CD14-positive monocyte (primary cell): Measurements from ENCODE around the gene RBBP6. TPM values are rescaled to one million over a fixed set of nuclear protein-coding genes. Genes with fewer than 3 reads are reported as not detected.

Experiments
- DNase-seq, 3 donors: peaks; one replicate each; pipeline ENCODE4 v3.0.0-alpha.2; 2011 to 2022
- H2AFZ ChIP-seq: 2 replicates; pipeline ENCODE4 v1.6.0; 2012; ENCODE audit warnings: mild to moderate bottlenecking, low read depth, low read length, inconsistent platforms; ENCODE audit not compliant: insufficient read depth, poor library complexity, severe bottlenecking
- H3K27ac ChIP-seq, 2 donors: 1 replicate in 1 of 2; 2 replicates in 1 of 2; pipeline ENCODE4 v1.5.1; 2012 to 2013; ENCODE audit warnings: low read length in 2 of 2, control low read depth in 1 of 2, inconsistent platforms in 1 of 2, low read depth in 1 of 2, mild to moderate bottlenecking in 1 of 2
- H3K27me3 ChIP-seq, 2 donors: one replicate each; pipeline versions ENCODE4 v1.6.0 to v1.6.1; 2011 to 2013; ENCODE audit warnings: low read length in 2 of 2; ENCODE audit not compliant: control insufficient read depth in 2 of 2, insufficient read depth in 2 of 2
- H3K36me3 ChIP-seq, 2 donors: replicated peaks in 1 of 2; 1 replicate in 1 of 2; 2 replicates in 1 of 2; pipeline versions ENCODE4 v1.5.1 to v1.6.1; 2012 to 2013; ENCODE audit warnings: low read length in 2 of 2, control low read depth in 1 of 2, inconsistent platforms in 1 of 2, mild to moderate bottlenecking in 1 of 2; ENCODE audit not compliant: insufficient read depth in 2 of 2, control insufficient read depth in 1 of 2
- H3K4me1 ChIP-seq, 2 donors: 1 replicate in 1 of 2; 2 replicates in 1 of 2; pipeline versions ENCODE4 v1.5.1 to v1.6.1; 2012 to 2013; ENCODE audit warnings: low read length in 2 of 2, control low read depth in 1 of 2, inconsistent platforms in 1 of 2, mild to moderate bottlenecking in 1 of 2, moderate library complexity in 1 of 2; ENCODE audit not compliant: insufficient read depth in 2 of 2, control insufficient read depth in 1 of 2
- H3K4me2 ChIP-seq: replicated peaks from 2 replicates; pipeline ENCODE3; 2012; ENCODE audit warnings: low read length, moderate library complexity, mild to moderate bottlenecking; ENCODE audit not compliant: poor library complexity, severe bottlenecking; ENCODE audit errors: extremely low read depth
- H3K4me3 ChIP-seq, 3 experiments: fragments of 200-600 bp in 1 of 3; sonication (generic) in 1 of 3; replicated peaks in 1 of 3; 1 replicate in 2 of 3; 2 replicates in 1 of 3; pipeline ENCODE4 v1.5.1; 2011 to 2013; ENCODE audit warnings: low read length in 3 of 3, mild to moderate bottlenecking in 3 of 3, control low read depth in 2 of 3, low read depth in 2 of 3, inconsistent platforms in 1 of 3, moderate library complexity in 1 of 3
- H3K79me2 ChIP-seq: 2 replicates; pipeline ENCODE4 v1.6.0; 2012; ENCODE audit warnings: mild to moderate bottlenecking, control low read depth, inconsistent platforms, low read length, moderate library complexity; ENCODE audit not compliant: insufficient read depth
- H3K9ac ChIP-seq: 2 replicates; pipeline ENCODE4 v1.6.0; 2017; ENCODE audit warnings: low read length, mild to moderate bottlenecking; ENCODE audit not compliant: insufficient read depth, poor library complexity, severe bottlenecking
- H3K9me3 ChIP-seq, 2 donors: replicated peaks in 1 of 2; 1 replicate in 1 of 2; 2 replicates in 1 of 2; pipeline versions ENCODE4 v1.5.1 to v1.6.1; 2012 to 2013; ENCODE audit warnings: low read length in 2 of 2, control low read depth in 1 of 2; ENCODE audit not compliant: control insufficient read depth in 1 of 2, insufficient read depth in 1 of 2
- H4K20me1 ChIP-seq: 2 replicates; pipeline ENCODE4 v1.6.0; 2012; ENCODE audit warnings: mild to moderate bottlenecking, low read length, control low read depth, moderate library complexity; ENCODE audit not compliant: insufficient read depth
- H3K27ac Mint-ChIP-seq, 7 donors: one replicate each; pipeline ENCODE4 v1.8.0; 2020; ENCODE audit warnings: mild to moderate bottlenecking in 7 of 7, mixed read lengths in 7 of 7, moderate library complexity in 6 of 7, inconsistent platforms in 2 of 7
- H3K27me3 Mint-ChIP-seq, 3 donors: one replicate each; pipeline ENCODE4 v1.8.0; 2021 to 2022; ENCODE audit warnings: low read depth in 3 of 3, mild to moderate bottlenecking in 3 of 3, mixed read lengths in 3 of 3, moderate library complexity in 3 of 3, inconsistent platforms in 1 of 3
- H3K36me3 Mint-ChIP-seq, 2 donors: one replicate each; pipeline ENCODE4 v1.8.0; 2020; ENCODE audit warnings: mixed read lengths in 2 of 2, inconsistent platforms in 1 of 2, mild to moderate bottlenecking in 1 of 2
- H3K4me1 Mint-ChIP-seq: one replicate; pipeline ENCODE4 v1.8.0; 2020; ENCODE audit warnings: mild to moderate bottlenecking, mixed read lengths
- H3K4me3 Mint-ChIP-seq, 2 donors: one replicate each; pipeline ENCODE4 v1.8.0; 2020; ENCODE audit warnings: mild to moderate bottlenecking in 2 of 2, mixed read lengths in 2 of 2, moderate library complexity in 1 of 2
- H3K9me3 Mint-ChIP-seq, 7 donors: one replicate each; pipeline ENCODE4 v1.8.0; 2020 to 2022; ENCODE audit warnings: mixed read lengths in 7 of 7, mild to moderate bottlenecking in 6 of 7, moderate library complexity in 6 of 7, inconsistent platforms in 2 of 7
- CTCF ChIP-seq: fragments of 200-600 bp; IDR thresholded peaks from one replicate; pipeline ENCODE4 v1.8.0; 2022; ENCODE audit warnings: antibody characterized with exemption, mild to moderate bottlenecking
- WGBS: methylation state at CpG from one replicate; pipeline ENCODE4 v1.1.5; 2013; ENCODE audit warnings: missing lambda C conversion rate; ENCODE audit not compliant: insufficient coverage; 5-methylcytosine and 5-hydroxymethylcytosine counted together
- intact Hi-C, 2 donors: fragments of 100-400 bp; cut with micrococcal nuclease; formaldehyde crosslinking; loops; one replicate each; pipeline versions ENCODE4 v1.15.0 to v1.15.1; 2023
- polyA plus RNA-seq, 3 donors: library from polyadenylated mRNA; depleted of rRNA in 1 of 3; unstranded in 2 of 3; stranded (reverse) in 1 of 3; fragments of 300-500 nt in 2 of 3; fragments of >200 nt in 1 of 3; fragmentation: Illumina TruSeq in 2 of 3; gene quantifications; 1 replicate in 2 of 3; 2 replicates in 1 of 3; pipeline ENCODE4 v1.2.3, GENCODE V29; 2012 to 2021

The RBBP6 gene
- polyA plus RNA-seq, 3 donors = 13.2 to 85.2 (median 20.1) TPM

GRCh38 chr16:24552705-24553246 lies 13.4 kb downstream of the RBBP6 start:
- WGBS = no CpG with 5 or more reads among the region's 1 CpG
- H3K27ac Mint-ChIP-seq = no peak overlapping the region
- no peak overlapping the region for H2AFZ ChIP-seq
- no peak overlapping the region for H3K4me3 ChIP-seq
- H3K4me3 Mint-ChIP-seq = no peak overlapping the region
- no peaks in the 10 kb centered on the region for H3K27me3 Mint-ChIP-seq
- no peaks in the 10 kb centered on the region for H3K9me3 Mint-ChIP-seq
- H3K9ac ChIP-seq = no peak overlapping the region
- H3K27me3 ChIP-seq = no peaks in the 10 kb centered on the region
- intact Hi-C loops = no loop called here
- no peak overlapping the region for H3K4me2 ChIP-seq
- H3K36me3 ChIP-seq = peaks cover 77 to 98% of the 10 kb centered on the region in 2 donors
- peaks cover 60 to 74% of the 10 kb centered on the region in 2 donors for H3K36me3 Mint-ChIP-seq
- H3K27ac ChIP-seq = peak overlapping the region in 1 of 2 donors; percentile 15
- H3K4me1 ChIP-seq = no peaks in the 10 kb centered on the region
- H3K4me1 Mint-ChIP-seq = no peaks in the 10 kb centered on the region
- H4K20me1 ChIP-seq = peaks cover 66% of the 10 kb centered on the region
- H3K9me3 ChIP-seq = no peaks in the 10 kb centered on the region
- no peak for DNase-seq
- H3K79me2 ChIP-seq = peaks cover 45% of the 10 kb centered on the region
- no peak for TF ChIP-seq CTCF

GRCh38 chr16:24553983-24554382 lies 14.6 kb downstream of the RBBP6 start:
- H3K4me3 ChIP-seq = no peak overlapping the region
- H3K27me3 Mint-ChIP-seq = no peaks in the 10 kb centered on the region
- intact Hi-C loops = no loop called here
- H3K27ac Mint-ChIP-seq = no peak overlapping the region
- no peak for DNase-seq
- peaks cover 64 to 74% of the 10 kb centered on the region in 2 donors for H3K36me3 Mint-ChIP-seq
- no peaks in the 10 kb centered on the region for H3K4me1 ChIP-seq
- no peak for TF ChIP-seq CTCF
- no peak overlapping the region for H3K4me2 ChIP-seq
- H3K79me2 ChIP-seq = peaks cover 33% of the 10 kb centered on the region
- H3K4me1 Mint-ChIP-seq = no peaks in the 10 kb centered on the region
- no peaks in the 10 kb centered on the region for H3K27me3 ChIP-seq
- no peak overlapping the region for H3K9ac ChIP-seq
- H4K20me1 ChIP-seq = peaks cover 60% of the 10 kb centered on the region
- no CpG with 5 or more reads among the region's 1 CpG for WGBS
- no peak overlapping the region for H3K27ac ChIP-seq
- H3K9me3 Mint-ChIP-seq = no peaks in the 10 kb centered on the region
- no peaks in the 10 kb centered on the region for H3K9me3 ChIP-seq
- H3K36me3 ChIP-seq = peaks cover 77 to 98% of the 10 kb centered on the region in 2 donors
- no peak overlapping the region for H3K4me3 Mint-ChIP-seq
- H2AFZ ChIP-seq = no peak overlapping the region
